HEK293 (cell line): ENCODE measurements around the gene KLHL29.

Experiments used
- CTCF ChIA-PET: fragments of 350-600 bp; formaldehyde crosslinking; extraction: SDS; loops from one replicate; lab custom pipeline; 2021; ENCODE audit warnings: antibody characterized with exemption; lab: Yijun Ruan, JAX
- POLR2A ChIA-PET: fragments of 300-600 bp; formaldehyde crosslinking; extraction: SDS; loops from one replicate; lab custom pipeline; 2020; ENCODE audit warnings: antibody characterized with exemption, inconsistent platforms; lab: Yijun Ruan, JAX
- H3K27ac ChIP-seq: fragments of 200-500 bp; sonication (Bioruptor generic); 2 replicates; pipeline ENCODE4 v1.5.1; 2014; ENCODE audit warnings: low read depth, low read length, control low read depth, inconsistent platforms; ENCODE audit errors: extremely low read depth
- H3K36me3 ChIP-seq, 2 experiments: fragments of 200-500 bp in 1 of 2; sonication (Bioruptor generic) in 1 of 2; 1 replicate in 1 of 2; 2 replicates in 1 of 2; pipeline ENCODE4 v1.5.1; 2014 to 2017; ENCODE audit warnings: inconsistent platforms in 2 of 2, low read length in 2 of 2; ENCODE audit not compliant: control insufficient read depth in 2 of 2, insufficient read depth in 1 of 2
- H3K4me1 ChIP-seq: fragments of 200-500 bp; sonication (Bioruptor generic); 2 replicates; pipeline ENCODE4 v1.5.1; 2014; ENCODE audit warnings: mild to moderate bottlenecking, low read length, inconsistent platforms; ENCODE audit not compliant: control insufficient read depth, insufficient read depth
- H3K4me3 ChIP-seq: 2 replicates; pipeline ENCODE4 v1.5.1; 2011; ENCODE audit warnings: low read depth, mild to moderate bottlenecking, control low read depth, low read length, moderate library complexity
- H3K9me3 ChIP-seq: fragments of 200-500 bp; sonication (Bioruptor generic); 2 replicates; pipeline ENCODE4 v1.5.1; 2014; ENCODE audit warnings: low read depth, low read length, inconsistent platforms; ENCODE audit not compliant: control insufficient read depth, insufficient read depth
- EGR2 ChIP-seq: fragments of 450-650 bp; formaldehyde crosslinking; IDR thresholded peaks from 2 replicates; pipeline ENCODE4 v1.5.1; 2016; ENCODE audit warnings: low read depth, missing biosample characterization, missing genetic modification characterization
- KLF10 ChIP-seq: fragments of 450-650 bp; IDR thresholded peaks from 2 replicates; pipeline ENCODE4 v1.5.1; 2018; ENCODE audit warnings: missing biosample characterization, mild to moderate bottlenecking, missing genetic modification characterization
- SALL2 ChIP-seq: fragments of 450-650 bp; formaldehyde crosslinking; IDR thresholded peaks from 2 replicates; pipeline ENCODE4 v1.5.0; 2017; ENCODE audit warnings: missing biosample characterization, mild to moderate bottlenecking, missing genetic modification characterization, borderline replicate concordance
- ZFP3 ChIP-seq: fragments of 450-650 bp; formaldehyde crosslinking; IDR thresholded peaks from 2 replicates; pipeline ENCODE4 v1.5.1; 2016; ENCODE audit warnings: low read depth, missing biosample characterization, missing genetic modification characterization
- ZNF121 ChIP-seq: fragments of 450-650 bp; formaldehyde crosslinking; IDR thresholded peaks from 2 replicates; pipeline ENCODE4 v1.5.1; 2016; ENCODE audit warnings: missing biosample characterization, missing genetic modification characterization
- ZNF138 ChIP-seq: fragments of 450-650 bp; formaldehyde crosslinking; IDR thresholded peaks from 2 replicates; pipeline ENCODE4 v1.5.1; 2016; ENCODE audit warnings: missing biosample characterization, missing genetic modification characterization, borderline replicate concordance
- ZNF274 ChIP-seq, 2 experiments: fragments of 200-500 bp in 1 of 2; fragments of 450-650 bp in 1 of 2; sonication (Bioruptor generic) in 1 of 2; formaldehyde crosslinking in 1 of 2; IDR thresholded peaks; 2 replicates each; pipeline versions ENCODE4 v1.5.1 to v1.6.1; 2014 to 2016; ENCODE audit warnings: borderline replicate concordance in 1 of 2, inconsistent platforms in 1 of 2, low read length in 1 of 2, missing biosample characterization in 1 of 2, missing genetic modification characterization in 1 of 2
- ZNF324 ChIP-seq: fragments of 450-650 bp; formaldehyde crosslinking; IDR thresholded peaks from 2 replicates; pipeline ENCODE4 v1.5.1; 2016; ENCODE audit warnings: missing biosample characterization, missing genetic modification characterization
- ZNF354C ChIP-seq: fragments of 450-650 bp; formaldehyde crosslinking; IDR thresholded peaks from 2 replicates; pipeline ENCODE4 v1.5.1; 2016; ENCODE audit warnings: missing biosample characterization, missing genetic modification characterization, low read depth, borderline replicate concordance
- ZNF426 ChIP-seq: fragments of 450-650 bp; formaldehyde crosslinking; IDR thresholded peaks from 2 replicates; pipeline ENCODE4 v1.5.1; 2017; ENCODE audit warnings: missing biosample characterization, missing genetic modification characterization, mild to moderate bottlenecking, inconsistent platforms, moderate library complexity
- ZNF473 ChIP-seq: fragments of 450-650 bp; formaldehyde crosslinking; IDR thresholded peaks from 2 replicates; pipeline ENCODE4 v1.5.1; 2017; ENCODE audit warnings: missing biosample characterization, missing genetic modification characterization
- ZNF529 ChIP-seq: fragments of 450-650 bp; formaldehyde crosslinking; IDR thresholded peaks from 2 replicates; pipeline ENCODE4 v1.5.1; 2017; ENCODE audit warnings: missing genetic modification characterization, missing biosample characterization; ENCODE audit not compliant: insufficient replicate concordance
- ZNF560 ChIP-seq: fragments of 450-650 bp; formaldehyde crosslinking; IDR thresholded peaks from 2 replicates; pipeline ENCODE4 v1.5.1; 2017; ENCODE audit warnings: missing biosample characterization, missing genetic modification characterization, borderline replicate concordance
- ZNF561 ChIP-seq: fragments of 450-650 bp; IDR thresholded peaks from 2 replicates; pipeline ENCODE4 v1.5.1; 2018; ENCODE audit warnings: missing biosample characterization, missing genetic modification characterization, borderline replicate concordance
- ZNF571 ChIP-seq: fragments of 450-650 bp; formaldehyde crosslinking; IDR thresholded peaks from 2 replicates; pipeline ENCODE4 v1.5.0; 2017; ENCODE audit warnings: missing biosample characterization, missing genetic modification characterization
- ZNF610 ChIP-seq: fragments of 450-650 bp; formaldehyde crosslinking; IDR thresholded peaks from 2 replicates; pipeline ENCODE4 v1.5.1; 2016; ENCODE audit warnings: missing biosample characterization, missing genetic modification characterization, borderline replicate concordance
- ZNF629 ChIP-seq: fragments of 450-650 bp; formaldehyde crosslinking; IDR thresholded peaks from 2 replicates; pipeline ENCODE4 v1.5.1; 2017; ENCODE audit warnings: missing biosample characterization, missing genetic modification characterization
- ZNF654 ChIP-seq: fragments of 450-650 bp; formaldehyde crosslinking; IDR thresholded peaks from 2 replicates; pipeline ENCODE4 v1.5.1; 2016; ENCODE audit warnings: low read depth, missing biosample characterization, missing genetic modification characterization
- ZNF677 ChIP-seq: fragments of 450-650 bp; IDR thresholded peaks from 2 replicates; pipeline ENCODE4 v1.5.0; 2018; ENCODE audit warnings: missing biosample characterization, mild to moderate bottlenecking, missing genetic modification characterization, moderate library complexity
- TF ChIP-seq, protein P1 (sequence below): fragments of 450-650 bp; formaldehyde crosslinking; IDR thresholded peaks from 2 replicates; pipeline ENCODE4 v1.5.1; 2016; ENCODE audit warnings: missing biosample characterization, missing genetic modification characterization
- TF ChIP-seq, protein P2 (sequence below): fragments of 450-650 bp; formaldehyde crosslinking; IDR thresholded peaks from 2 replicates; pipeline ENCODE4 v1.5.1; 2017; ENCODE audit warnings: missing biosample characterization, missing genetic modification characterization
- TF ChIP-seq, protein P3 (sequence below): fragments of 450-650 bp; formaldehyde crosslinking; optimal IDR thresholded peaks from 2 replicates; pipeline ENCODE3; 2016; ENCODE audit warnings: missing biosample characterization, mild to moderate bottlenecking, missing genetic modification characterization
- TF ChIP-seq, protein P4 (sequence below): fragments of 450-650 bp; formaldehyde crosslinking; IDR thresholded peaks from 2 replicates; pipeline ENCODE4 v1.5.1; 2016; ENCODE audit warnings: missing biosample characterization, missing genetic modification characterization

KLHL29 gene

DNA sequence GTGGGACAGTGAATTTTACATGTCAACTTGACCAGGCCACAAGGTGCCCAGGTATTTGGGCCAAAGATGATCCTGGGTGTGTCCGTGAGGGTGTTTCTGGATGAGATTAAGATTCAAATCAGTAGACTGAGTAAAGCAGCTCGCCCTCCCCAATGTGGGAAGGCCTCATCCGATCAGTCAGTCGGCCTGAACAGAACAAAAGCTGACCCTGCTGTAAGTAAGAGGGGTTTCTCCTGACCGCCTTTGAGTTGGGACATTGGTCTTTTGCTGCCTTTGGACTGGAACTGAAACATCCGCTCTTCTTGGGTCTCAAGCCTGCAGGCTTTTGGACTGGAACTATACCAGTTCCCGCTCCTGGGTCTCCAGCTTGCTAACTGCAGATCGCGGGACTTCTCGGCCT lies 233.3 kb downstream of the KLHL29 start:
- POLR2A ChIA-PET, result interaction anchor here (0.7 kb wide), 1 partner anchor 1227 kb away, joined by 4 read pairs; no protein-coding TSS in a partner anchor
- no peaks in the 10 kb centered on the region for H3K4me1 ChIP-seq
- CTCF ChIA-PET, result no interaction called here

DNA sequence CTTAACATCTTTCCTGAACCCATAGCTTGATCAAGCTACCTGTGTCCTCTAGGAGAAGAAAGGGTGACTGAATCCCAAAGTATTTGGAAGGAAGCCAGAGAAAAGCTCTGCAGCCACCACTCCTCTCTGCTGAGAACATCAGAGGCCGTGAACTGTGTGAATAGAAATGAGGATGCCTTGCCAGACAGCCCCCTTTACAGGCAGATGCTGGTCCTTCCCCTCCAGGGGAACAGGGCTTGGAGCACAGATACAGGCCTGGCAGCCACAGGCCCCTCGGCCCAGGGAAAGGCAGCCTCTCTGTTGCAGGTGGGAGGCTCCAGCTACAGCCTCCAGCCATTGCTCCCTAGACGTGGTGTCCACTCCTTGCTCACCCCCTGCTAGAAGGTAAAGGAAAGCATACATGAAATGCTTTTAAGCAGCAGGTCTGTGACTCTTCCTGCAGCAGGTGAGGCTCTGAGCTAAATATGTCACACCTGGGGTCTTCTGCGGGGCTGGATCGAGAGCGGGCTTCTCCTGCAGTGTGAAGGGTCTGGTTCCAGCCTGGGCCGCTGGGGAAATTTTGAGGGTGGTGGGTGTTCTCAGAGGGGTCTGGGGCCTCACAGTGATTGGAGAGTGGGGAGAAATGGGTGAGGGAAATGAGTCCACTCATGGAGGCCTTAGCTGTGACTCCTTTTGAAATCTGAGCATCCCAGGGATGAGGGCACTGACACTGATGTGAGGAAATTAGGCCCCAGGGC lies 234.0 kb downstream of the KLHL29 start:
- H3K4me3 ChIP-seq, result no peak overlapping the region
- no peak overlapping the region for H3K27ac ChIP-seq
- H3K4me1 ChIP-seq, result no peaks in the 10 kb centered on the region
- POLR2A ChIA-PET, result interaction anchor here (0.7 kb wide), 1 partner anchor 1228 kb away, joined by 4 read pairs; no protein-coding TSS in a partner anchor
- no peaks in the 10 kb centered on the region for H3K36me3 ChIP-seq
- H3K9me3 ChIP-seq, result no peaks in the 10 kb centered on the region
- CTCF ChIA-PET, result interaction anchor here (0.6 kb wide), 1 partner anchor 47 kb away, joined by 3 read pairs; no protein-coding TSS in a partner anchor
- TF ChIP-seq ZNF654 (tag by site-specific recombination), result no peak
- TF ChIP-seq, protein P1, sequence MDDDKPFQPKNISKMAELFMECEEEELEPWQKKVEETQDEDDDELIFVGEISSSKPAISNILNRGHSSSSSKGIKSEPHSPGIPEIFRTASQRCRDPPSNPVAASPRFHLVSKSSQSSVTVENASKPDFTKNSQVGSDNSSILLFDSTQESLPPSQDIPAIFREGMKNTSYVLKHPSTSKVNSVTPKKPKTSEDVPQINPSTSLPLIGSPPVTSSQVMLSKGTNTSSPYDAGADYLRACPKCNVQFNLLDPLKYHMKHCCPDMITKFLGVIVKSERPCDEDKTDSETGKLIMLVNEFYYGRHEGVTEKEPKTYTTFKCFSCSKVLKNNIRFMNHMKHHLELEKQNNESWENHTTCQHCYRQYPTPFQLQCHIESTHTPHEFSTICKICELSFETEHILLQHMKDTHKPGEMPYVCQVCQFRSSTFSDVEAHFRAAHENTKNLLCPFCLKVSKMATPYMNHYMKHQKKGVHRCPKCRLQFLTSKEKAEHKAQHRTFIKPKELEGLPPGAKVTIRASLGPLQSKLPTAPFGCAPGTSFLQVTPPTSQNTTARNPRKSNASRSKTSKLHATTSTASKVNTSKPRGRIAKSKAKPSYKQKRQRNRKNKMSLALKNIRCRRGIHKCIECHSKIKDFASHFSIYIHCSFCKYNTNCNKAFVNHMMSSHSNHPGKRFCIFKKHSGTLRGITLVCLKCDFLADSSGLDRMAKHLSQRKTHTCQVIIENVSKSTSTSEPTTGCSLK (tag by site-specific recombination), result no peak
- no peak for TF ChIP-seq ZNF473 (tag by site-specific recombination)
- no peak for TF ChIP-seq ZNF138 (tag by site-specific recombination)
- no peak for TF ChIP-seq ZNF529 (tag by site-specific recombination)
- TF ChIP-seq KLF10, result no peak
- TF ChIP-seq, protein P2, sequence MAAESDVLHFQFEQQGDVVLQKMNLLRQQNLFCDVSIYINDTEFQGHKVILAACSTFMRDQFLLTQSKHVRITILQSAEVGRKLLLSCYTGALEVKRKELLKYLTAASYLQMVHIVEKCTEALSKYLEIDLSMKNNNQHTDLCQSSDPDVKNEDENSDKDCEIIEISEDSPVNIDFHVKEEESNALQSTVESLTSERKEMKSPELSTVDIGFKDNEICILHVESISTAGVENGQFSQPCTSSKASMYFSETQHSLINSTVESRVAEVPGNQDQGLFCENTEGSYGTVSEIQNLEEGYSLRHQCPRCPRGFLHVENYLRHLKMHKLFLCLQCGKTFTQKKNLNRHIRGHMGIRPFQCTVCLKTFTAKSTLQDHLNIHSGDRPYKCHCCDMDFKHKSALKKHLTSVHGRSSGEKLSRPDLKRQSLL (tag by site-specific recombination), result no peak
- TF ChIP-seq ZNF610 (tag by site-specific recombination), result no peak
- TF ChIP-seq ZNF571 (tag by site-specific recombination), result no peak
- TF ChIP-seq, protein P3, sequence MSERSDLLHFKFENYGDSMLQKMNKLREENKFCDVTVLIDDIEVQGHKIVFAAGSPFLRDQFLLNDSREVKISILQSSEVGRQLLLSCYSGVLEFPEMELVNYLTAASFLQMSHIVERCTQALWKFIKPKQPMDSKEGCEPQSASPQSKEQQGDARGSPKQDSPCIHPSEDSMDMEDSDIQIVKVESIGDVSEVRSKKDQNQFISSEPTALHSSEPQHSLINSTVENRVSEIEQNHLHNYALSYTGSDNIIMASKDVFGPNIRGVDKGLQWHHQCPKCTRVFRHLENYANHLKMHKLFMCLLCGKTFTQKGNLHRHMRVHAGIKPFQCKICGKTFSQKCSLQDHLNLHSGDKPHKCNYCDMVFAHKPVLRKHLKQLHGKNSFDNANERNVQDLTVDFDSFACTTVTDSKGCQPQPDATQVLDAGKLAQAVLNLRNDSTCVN (tag by site-specific recombination), result no peak
- TF ChIP-seq ZNF677 (tag by site-specific recombination), result no peak
- no peak for TF ChIP-seq ZNF324 (tag by site-specific recombination)
- no peak for TF ChIP-seq ZNF561
- no peak for TF ChIP-seq ZNF426
- TF ChIP-seq SALL2 (tag by site-specific recombination), result no peak
- TF ChIP-seq, protein P4, sequence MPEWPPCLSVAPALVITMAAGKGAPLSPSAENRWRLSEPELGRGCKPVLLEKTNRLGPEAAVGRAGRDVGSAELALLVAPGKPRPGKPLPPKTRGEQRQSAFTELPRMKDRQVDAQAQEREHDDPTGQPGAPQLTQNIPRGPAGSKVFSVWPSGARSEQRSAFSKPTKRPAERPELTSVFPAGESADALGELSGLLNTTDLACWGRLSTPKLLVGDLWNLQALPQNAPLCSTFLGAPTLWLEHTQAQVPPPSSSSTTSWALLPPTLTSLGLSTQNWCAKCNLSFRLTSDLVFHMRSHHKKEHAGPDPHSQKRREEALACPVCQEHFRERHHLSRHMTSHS (tag by site-specific recombination), result no peak
- TF ChIP-seq ZFP3 (tag by site-specific recombination), result no peak

More for the DNA sequence above, 233.3 kb downstream of the KLHL29 start:
- no peak for TF ChIP-seq ZNF274 (IDR thresholded peaks at IDR 0.05; ENCODE audit: low read length)
- no peak for TF ChIP-seq ZNF274 (tag by site-specific recombination; IDR thresholded peaks at IDR 0.05; ENCODE audit: borderline replicate concordance)
- no peak for TF ChIP-seq ZNF560 (tag by site-specific recombination)
- TF ChIP-seq, protein P4 (tag by site-specific recombination), result no peak
- TF ChIP-seq ZNF629 (tag by site-specific recombination), result no peak
- TF ChIP-seq ZNF354C (tag by site-specific recombination), result no peak
- no peak for TF ChIP-seq ZNF121 (tag by site-specific recombination)
- TF ChIP-seq EGR2 (tag by site-specific recombination), result no peak
- Histone ChIP-seq H3K4me3 (no peak overlapping the region), H3K36me3 (no peaks in the 10 kb centered on the region), H3K27ac (no peak overlapping the region), H3K9me3 (no peaks in the 10 kb centered on the region)
